EH (cell line): ENCODE data around the gene NPPA.

Source experiments
- DNase-seq: peaks from one replicate; pipeline ENCODE4 v3.0.0-alpha.2; 2015; ENCODE audit warnings: low read depth

NPPA gene

DNA sequence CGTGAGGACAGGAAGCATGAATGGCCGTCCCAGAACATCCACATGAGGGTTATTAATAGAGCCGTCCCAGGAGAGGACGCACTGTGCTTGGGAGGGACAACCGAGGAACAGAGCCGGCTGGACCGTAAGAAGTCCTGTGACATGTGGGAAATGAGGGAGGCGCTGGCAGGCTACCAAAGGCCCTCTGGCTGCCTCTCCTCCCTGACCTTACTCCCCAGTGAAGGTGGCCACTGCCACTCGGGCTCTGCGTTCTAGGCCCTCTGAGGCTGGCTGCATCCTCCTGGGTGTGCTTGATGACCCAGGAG lies 26.6 kb upstream of the NPPA start:
- DNase-seq = no peak

DNA sequence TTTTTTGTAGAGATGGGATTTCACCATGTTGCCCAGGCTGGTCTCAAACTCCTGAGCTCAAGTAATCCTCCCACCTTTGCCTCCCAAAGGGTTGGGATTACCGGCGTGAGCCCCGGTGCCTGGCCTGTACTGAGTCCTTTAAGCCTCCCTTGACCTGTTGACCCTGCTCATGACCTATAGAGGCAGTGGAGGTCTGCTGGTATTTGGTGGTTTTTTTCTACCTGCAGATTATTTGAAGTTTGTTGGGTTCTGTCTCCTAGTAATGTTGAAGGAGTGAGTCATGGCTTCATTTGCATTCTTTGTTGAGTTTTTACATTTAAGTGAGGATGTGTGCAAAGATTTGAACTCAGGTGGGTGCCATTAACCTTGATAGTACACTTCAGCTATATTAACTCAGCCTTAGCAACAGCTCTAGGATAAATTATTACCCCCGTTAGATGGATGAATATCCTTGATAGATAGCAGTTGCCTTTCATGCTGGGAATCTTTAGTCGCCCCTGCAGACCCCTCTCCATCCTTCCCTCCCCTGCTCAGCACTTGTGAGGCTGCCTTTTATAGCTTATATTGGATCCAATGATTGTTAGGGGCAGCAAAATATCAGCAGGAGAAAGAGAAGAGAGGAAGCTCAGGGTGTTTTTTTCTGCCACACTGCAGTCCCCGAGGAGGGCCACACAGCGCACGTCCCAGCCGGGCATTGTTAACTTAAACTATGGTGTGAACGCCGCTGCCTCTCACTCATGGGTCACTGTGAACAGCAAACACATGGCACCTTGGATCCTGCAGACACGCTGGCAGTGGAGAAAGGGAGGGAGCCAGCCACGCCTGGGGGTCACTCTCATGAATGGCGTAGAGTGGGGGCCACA lies 26.0 kb upstream of the NPPA start:
- DNase-seq = no peak

DNA sequence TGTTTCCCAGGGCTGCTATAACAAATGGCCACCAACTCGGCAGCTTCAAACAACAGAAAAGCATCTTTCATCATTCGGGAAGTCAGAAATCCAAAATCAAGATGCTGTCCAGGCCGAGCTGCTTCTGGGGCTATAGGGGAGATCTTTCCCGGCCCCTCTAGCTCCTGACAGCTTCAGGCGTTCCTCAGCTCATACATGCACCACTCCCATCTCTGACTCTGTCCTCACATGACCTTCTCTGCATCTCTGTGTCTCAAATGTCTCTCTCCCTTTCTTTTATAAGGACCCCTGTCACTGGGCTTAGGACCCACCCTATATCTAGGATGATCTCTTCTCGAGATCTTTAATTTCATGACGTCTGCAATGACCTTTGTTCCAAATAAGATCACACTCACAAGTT lies 25.0 kb upstream of the NPPA start:
- no peak for DNase-seq

DNA sequence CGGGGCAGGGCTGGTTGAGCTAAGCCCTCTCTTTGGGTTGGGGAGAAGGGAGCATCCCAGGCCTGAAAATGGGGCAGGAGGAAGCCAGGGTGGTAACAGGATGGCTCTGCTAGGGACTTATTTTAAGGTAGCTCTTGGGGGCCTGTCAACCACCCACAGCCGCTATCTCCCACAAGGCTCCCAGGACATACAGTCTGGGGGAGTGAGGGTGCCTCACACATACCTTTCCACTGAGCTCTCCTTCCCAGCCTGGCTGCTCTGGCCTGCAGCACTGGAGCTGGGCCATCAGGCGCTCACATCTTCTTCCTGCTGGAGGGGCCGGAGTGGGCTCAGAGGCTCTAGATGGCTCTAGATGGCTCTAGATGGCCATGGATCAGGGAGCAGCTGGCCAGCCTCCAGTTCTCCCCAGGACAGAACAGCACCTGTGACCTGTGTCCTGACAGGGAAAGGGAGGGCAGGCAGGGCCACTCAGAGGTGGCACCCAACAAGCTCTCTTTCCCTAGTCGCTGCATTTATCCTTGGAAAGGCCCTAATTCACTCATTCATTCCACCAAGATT lies 22.1 kb upstream of the NPPA start:
- DNase-seq = no peak

DNA sequence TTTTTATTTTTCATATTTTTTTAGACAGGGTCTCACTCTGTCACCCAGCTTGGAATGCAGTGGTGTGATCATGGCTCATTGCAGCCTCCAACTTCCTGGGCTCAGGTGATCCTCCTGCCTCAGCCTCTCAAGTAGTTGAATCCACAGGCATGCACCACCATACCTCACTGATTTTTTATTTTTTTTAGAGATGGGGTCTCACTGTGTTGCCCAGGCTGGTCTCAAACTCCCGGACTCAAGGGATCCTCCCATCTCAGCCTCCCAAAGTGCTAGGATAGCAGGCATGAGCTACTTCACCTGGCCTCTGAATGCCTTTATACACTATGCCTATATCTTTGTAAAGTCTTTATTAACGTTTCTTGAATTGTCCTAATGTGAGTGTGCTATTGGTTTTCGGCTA lies 21.5 kb upstream of the NPPA start:
- DNase-seq = no peak

GRCh38 chr1:11868331-11868980 lies 20.9 kb upstream of the NPPA start:
- no peak for DNase-seq

- peak; percentile 36 for DNase-seq
These were observed 15.3 kb upstream of the NPPA start for GRCh38 chr1:11862890-11863289.

DNA sequence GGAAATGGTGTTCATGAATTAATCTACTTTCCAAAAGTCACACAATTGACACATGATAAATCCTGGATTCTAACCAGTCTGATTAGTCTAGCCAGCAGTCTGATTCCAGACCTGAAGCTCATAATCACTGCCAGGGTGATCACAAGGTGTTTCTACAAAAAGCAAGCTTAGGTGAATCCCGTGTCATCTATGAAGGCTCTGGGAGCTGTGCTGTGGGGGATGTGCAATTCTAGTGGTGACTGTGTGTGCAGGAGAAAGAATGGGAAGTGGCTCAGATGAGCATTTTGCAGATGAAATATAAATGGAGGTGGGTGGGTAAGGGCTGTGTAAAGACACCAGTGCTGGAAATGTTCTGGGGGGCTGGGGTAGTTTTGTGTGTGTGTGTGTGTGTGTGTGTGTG lies 13.0 kb upstream of the NPPA start:
- no peak for DNase-seq

DNA sequence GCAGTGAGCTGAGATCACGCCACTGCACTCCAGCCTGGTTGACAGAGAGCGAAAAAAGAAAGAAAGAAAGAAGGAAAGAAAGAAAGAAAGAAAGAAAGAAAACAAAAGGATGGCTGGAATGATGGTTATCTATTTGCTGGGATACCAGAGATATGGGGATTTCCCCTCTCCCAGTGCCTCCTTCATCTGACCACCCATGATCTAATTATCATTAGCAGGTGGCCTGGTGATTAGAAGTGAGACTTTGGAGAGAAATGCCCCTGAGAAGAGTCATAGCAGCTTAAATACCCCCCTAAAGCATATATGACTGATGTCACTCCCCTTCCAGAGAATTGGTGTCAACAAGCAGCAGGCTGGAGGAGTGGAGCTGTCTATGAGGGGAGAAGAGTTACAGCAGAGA lies 12.5 kb upstream of the NPPA start:
- DNase-seq = no peak

GRCh38 chr1:11858968-11859871 lies 11.6 kb upstream of the NPPA start:
- peak; percentile 68 for DNase-seq

GRCh38 chr1:11858613-11858967 lies 11.0 kb upstream of the NPPA start, which contains the start of gene NPPB:
Gene NPPB, minus strand, starts transcription at chr1:11858945. Its CDS starts 112 bp downstream, at chr1:11858833.
- DNase-seq = no peak

DNA sequence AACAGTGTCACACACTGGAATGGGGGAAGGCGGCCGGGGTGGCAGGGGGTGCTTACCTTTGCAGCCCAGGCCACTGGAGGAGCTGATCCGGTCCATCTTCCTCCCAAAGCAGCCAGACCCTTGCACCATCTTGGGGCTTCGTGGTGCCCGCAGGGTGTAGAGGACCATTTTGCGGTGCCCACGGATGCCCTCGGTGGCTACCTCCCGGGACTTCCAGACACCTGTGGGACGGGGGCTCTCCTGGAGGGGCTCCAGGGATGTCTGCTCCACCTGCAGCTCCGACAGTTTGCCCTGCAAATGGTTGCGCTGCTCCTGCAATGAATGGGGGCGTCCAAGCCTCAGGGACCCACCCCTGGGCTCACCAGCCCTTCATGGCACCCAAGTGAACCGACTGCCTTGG lies 10.6 kb upstream of the NPPA start:
- no peak for DNase-seq

- no peak for DNase-seq
These were observed 9.7 kb upstream of the NPPA start for GRCh38 chr1:11857164-11857851.

DNA sequence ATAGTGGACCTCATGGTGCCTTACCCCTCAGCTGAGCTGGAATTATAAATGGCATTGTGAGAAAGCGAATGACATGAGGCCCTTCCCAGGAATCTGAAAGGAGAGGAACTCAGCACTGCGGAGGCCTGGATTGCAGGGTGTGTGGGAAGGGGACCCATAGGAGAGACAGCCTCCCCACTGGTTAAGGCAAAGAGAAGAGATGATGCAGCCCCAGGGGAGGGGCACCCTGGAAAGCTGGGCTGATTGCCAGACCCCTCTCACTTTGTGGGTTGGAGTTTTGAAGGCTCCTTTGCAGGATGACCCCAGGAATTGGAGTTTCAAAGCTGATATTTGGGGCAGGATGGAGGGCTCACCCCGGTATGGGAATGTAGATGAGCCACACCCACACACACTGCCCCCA lies 9.1 kb upstream of the NPPA start:
- no peak for DNase-seq

DNA sequence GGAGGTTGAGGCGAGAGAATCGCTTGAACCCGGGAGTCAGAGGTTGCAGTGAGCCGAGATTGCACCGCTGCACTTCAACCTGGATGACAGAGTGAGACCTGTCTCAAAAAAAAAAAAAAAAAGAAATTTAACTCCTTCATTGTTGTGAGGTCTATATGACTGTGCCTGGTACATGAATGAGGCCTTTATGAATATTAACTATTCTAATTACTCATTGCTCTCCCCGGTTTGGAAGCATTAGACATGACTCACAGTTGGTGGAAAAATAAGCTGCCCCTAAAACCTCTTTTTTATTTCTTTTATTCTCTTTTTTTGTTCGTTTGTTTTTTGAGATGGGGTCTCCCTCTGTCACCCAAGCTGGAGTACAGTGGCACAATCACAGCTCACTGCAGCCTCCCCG lies 7.8 kb upstream of the NPPA start:
- DNase-seq = no peak

GRCh38 chr1:11854519-11854918 lies 6.9 kb upstream of the NPPA start:
- no peak for DNase-seq

DNA sequence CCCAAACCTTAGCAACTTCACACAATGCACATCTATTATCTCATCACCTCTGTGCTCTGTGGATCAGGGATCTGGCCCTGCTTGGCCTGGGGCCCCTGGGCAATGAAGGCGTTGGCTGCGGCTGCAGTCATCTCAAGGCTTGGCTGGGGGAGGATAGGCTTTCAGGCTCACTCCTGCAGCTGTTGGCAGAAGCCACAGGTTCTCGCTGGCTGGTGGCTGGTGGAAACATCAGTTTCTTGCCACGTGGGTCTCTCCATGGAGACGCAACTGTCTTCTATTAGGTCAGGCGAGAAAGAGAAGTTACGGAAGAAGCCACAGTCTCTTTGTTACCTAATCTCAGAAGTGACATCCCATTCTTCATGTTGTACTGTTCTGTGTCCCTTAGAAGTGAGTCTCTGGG lies 3.6 kb upstream of the NPPA start:
- no peak for DNase-seq

DNA sequence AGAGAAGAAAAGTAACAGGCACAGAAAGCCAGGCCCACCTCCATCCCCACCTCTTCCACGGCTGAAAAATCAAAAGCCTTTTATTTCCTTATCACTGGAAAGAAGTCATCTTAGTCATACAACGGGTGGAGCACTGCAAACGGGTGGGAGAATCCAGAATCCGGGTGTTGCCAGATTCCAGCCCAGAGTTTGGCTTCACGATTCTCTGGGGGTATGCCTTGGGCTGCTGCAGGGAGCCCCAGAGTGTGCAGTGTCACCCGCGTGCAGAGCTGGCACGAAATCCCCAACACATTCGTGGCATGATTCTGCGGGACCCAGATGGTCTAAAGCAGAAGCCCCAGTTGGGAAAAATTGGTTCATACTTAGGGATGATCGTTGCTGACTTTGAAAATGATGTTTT lies 2.6 kb upstream of the NPPA start:
- DNase-seq = no peak

- peak; percentile 31 for DNase-seq
These were observed 754 bp upstream of the NPPA start for GRCh38 chr1:11848373-11848700.

DNA sequence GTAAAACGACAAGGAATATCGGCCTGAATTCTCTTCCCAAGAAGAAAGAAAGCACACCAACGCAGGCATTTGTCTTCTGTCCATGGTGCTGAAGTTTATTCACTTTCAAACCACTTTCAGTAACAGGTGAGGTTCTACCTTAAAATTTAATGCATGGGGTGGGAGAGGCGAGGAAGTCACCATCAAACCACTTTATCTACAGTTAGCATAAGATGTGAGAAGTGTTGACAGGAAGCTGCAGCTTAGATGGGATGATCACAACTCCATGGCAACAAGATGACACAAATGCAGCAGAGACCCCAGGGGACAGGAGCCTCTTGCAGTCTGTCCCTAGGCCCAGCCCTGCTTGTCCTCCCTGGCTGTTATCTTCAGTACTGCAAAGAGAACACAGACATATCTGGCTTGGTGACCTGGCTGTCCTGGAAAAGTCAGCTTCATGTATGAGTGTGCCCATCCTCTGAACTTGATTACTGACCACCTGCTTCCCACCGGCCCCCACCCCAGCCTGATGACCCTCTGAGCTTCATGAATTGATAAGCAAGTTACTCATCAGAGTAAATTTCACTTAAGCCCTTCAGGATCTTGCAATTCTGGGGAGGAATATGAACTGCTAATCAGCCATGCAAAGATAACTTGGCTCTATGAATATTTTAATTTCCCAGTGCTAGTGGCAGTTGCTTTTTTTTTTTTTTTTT lies 1.8 kb downstream of the NPPA start:
- peak; percentile 33 for DNase-seq
